Measurements from ENCODE around the gene EIF1AX. TPM values are rescaled to one million over a fixed set of nuclear protein-coding genes. Genes with fewer than 3 reads are reported as not detected.

EIF1AX gene
- polyA plus RNA-seq, 1 of the 3 experiments (the other 2 are of a cell fraction), result 18.2 TPM

DNA sequence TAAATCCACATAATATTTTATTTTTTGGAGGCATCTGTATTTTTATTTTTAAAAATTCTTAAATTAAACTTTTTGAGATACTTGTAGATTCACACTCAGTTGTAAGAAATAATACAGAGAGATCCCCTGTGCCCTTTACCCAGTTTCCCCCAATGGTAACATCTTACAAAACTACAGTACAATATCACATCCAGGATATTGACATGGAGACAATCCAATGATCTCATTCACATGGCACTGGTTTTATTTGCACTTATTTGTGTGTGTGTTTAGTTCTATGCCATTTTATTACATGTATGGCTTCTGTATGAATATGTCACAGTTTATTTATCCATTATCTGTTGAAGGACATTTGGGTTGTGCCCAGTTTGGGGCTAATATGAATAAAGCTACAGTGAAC, 35.5 kb upstream of the EIF1AX start (continued):
- TF ChIP-seq, protein P1, sequence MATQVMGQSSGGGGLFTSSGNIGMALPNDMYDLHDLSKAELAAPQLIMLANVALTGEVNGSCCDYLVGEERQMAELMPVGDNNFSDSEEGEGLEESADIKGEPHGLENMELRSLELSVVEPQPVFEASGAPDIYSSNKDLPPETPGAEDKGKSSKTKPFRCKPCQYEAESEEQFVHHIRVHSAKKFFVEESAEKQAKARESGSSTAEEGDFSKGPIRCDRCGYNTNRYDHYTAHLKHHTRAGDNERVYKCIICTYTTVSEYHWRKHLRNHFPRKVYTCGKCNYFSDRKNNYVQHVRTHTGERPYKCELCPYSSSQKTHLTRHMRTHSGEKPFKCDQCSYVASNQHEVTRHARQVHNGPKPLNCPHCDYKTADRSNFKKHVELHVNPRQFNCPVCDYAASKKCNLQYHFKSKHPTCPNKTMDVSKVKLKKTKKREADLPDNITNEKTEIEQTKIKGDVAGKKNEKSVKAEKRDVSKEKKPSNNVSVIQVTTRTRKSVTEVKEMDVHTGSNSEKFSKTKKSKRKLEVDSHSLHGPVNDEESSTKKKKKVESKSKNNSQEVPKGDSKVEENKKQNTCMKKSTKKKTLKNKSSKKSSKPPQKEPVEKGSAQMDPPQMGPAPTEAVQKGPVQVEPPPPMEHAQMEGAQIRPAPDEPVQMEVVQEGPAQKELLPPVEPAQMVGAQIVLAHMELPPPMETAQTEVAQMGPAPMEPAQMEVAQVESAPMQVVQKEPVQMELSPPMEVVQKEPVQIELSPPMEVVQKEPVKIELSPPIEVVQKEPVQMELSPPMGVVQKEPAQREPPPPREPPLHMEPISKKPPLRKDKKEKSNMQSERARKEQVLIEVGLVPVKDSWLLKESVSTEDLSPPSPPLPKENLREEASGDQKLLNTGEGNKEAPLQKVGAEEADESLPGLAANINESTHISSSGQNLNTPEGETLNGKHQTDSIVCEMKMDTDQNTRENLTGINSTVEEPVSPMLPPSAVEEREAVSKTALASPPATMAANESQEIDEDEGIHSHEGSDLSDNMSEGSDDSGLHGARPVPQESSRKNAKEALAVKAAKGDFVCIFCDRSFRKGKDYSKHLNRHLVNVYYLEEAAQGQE (IDR thresholded peaks at IDR 0.05; ENCODE audit: low read depth, low read length), result no peak
- TF ChIP-seq, protein P2, sequence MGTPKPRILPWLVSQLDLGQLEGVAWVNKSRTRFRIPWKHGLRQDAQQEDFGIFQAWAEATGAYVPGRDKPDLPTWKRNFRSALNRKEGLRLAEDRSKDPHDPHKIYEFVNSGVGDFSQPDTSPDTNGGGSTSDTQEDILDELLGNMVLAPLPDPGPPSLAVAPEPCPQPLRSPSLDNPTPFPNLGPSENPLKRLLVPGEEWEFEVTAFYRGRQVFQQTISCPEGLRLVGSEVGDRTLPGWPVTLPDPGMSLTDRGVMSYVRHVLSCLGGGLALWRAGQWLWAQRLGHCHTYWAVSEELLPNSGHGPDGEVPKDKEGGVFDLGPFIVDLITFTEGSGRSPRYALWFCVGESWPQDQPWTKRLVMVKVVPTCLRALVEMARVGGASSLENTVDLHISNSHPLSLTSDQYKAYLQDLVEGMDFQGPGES (IDR thresholded peaks at IDR 0.05; ENCODE audit: low read depth, low read length), result no peak
- TF ChIP-seq NFIC (IDR thresholded peaks at IDR 0.05; ENCODE audit: borderline replicate concordance) (no peak), MEF2A (IDR thresholded peaks at IDR 0.05; ENCODE audit: borderline replicate concordance, low read depth) (no peak), GATA2 (CRISPR knock-in tag; IDR thresholded peaks at IDR 0.05) (no peak)

DNA sequence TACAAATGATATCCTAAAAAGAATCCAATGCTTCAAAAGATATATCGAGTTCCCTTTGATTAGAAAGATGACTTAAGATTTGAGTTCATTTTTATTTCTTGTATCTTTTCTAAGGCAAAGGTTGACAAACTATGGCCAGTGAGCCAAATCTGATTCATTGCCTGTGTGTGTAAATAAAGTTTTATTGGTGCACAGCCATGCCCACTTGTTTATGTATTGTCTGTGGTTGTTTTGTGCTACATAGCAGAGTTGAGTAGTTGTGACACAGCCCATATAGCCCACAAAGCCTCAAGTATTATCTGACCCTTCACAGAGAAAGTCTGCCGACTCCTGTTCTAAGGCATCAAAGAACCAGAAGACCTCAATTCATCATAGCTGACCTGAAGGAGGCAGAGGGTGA, 32.2 kb upstream of the EIF1AX start:
- Histone ChIP-seq H2AFZ (ENCODE audit: low read depth) (no peak overlapping the region), H3K27ac (ENCODE audit: low read depth in 2 of 2, low read length in 1 of 2) (no peak overlapping the region), H3F3A (replicated peaks; ENCODE audit: insufficient read depth) (no peaks in the 10 kb centered on the region), H3K9me2 (no peaks in the 10 kb centered on the region), H3K36me3 (replicated peaks in 1 of 2; ENCODE audit: control insufficient read depth in 1 of 2, insufficient read depth in 2 of 2, low read length in 1 of 2) (peaks cover 30 to 46% of the 10 kb centered on the region in 2 experiments), H3K9ac (no peak overlapping the region), H3K4me2 (no peak overlapping the region), H3K79me2 (ENCODE audit: insufficient read depth) (no peaks in the 10 kb centered on the region), H3K4me1 (ENCODE audit: control insufficient read depth in 1 of 2, insufficient read depth in 2 of 2, low read depth in 1 of 2, low read length in 1 of 2) (no peaks in the 10 kb centered on the region), H3K9me3 (no peaks in the 10 kb centered on the region), H3K27me3 (ENCODE audit: insufficient read depth) (no peaks in the 10 kb centered on the region), H4K20me1 (ENCODE audit: insufficient read depth) (no peaks in the 10 kb centered on the region), H3K4me3 (ENCODE audit: low read depth in 2 of 2, low read length in 1 of 2) (no peak overlapping the region)
- DNase-seq, result no peak
- TF ChIP-seq, protein P1 (IDR thresholded peaks at IDR 0.05; ENCODE audit: low read depth, low read length), result no peak
- TF ChIP-seq TEAD4 (IDR thresholded peaks at IDR 0.05; ENCODE audit: borderline replicate concordance, insufficient read depth) (no peak), EP300 (IDR thresholded peaks at IDR 0.05; ENCODE audit: borderline replicate concordance in 1 of 2, low read depth in 1 of 2, low read length in 1 of 2) (no peak), RAD21 (IDR thresholded peaks at IDR 0.05; ENCODE audit: low read length) (no peak), MXI1 (IDR thresholded peaks at IDR 0.05; ENCODE audit: low read depth, low read length) (no peak), FOSL2 (IDR thresholded peaks at IDR 0.05; ENCODE audit: borderline replicate concordance, low read depth) (no peak), FOXJ3 (CRISPR knock-in tag; IDR thresholded peaks at IDR 0.05) (no peak), MEF2A (IDR thresholded peaks at IDR 0.05; ENCODE audit: borderline replicate concordance, low read depth) (no peak), ELF1 (IDR thresholded peaks at IDR 0.05) (no peak), SIN3A (IDR thresholded peaks at IDR 0.05; ENCODE audit: borderline replicate concordance, low read depth, low read length) (no peak), CHD2 (IDR thresholded peaks at IDR 0.05; ENCODE audit: low read length, partially characterized antibody) (no peak)
- TF ChIP-seq, protein P3, sequence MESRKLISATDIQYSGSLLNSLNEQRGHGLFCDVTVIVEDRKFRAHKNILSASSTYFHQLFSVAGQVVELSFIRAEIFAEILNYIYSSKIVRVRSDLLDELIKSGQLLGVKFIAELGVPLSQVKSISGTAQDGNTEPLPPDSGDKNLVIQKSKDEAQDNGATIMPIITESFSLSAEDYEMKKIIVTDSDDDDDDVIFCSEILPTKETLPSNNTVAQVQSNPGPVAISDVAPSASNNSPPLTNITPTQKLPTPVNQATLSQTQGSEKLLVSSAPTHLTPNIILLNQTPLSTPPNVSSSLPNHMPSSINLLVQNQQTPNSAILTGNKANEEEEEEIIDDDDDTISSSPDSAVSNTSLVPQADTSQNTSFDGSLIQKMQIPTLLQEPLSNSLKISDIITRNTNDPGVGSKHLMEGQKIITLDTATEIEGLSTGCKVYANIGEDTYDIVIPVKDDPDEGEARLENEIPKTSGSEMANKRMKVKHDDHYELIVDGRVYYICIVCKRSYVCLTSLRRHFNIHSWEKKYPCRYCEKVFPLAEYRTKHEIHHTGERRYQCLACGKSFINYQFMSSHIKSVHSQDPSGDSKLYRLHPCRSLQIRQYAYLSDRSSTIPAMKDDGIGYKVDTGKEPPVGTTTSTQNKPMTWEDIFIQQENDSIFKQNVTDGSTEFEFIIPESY (IDR thresholded peaks at IDR 0.05; ENCODE audit: borderline replicate concordance, low read depth), result no peak
- TF ChIP-seq, protein P4, sequence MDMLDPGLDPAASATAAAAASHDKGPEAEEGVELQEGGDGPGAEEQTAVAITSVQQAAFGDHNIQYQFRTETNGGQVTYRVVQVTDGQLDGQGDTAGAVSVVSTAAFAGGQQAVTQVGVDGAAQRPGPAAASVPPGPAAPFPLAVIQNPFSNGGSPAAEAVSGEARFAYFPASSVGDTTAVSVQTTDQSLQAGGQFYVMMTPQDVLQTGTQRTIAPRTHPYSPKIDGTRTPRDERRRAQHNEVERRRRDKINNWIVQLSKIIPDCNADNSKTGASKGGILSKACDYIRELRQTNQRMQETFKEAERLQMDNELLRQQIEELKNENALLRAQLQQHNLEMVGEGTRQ (IDR thresholded peaks at IDR 0.05; ENCODE audit: borderline replicate concordance, low read depth, low read length), result no peak
- WGBS (ENCODE audit: low lambda C conversion rate), result 53% methylated on average over 2 of the region's 2 CpGs
- ChIA-PET CTCF (no interaction called here), POLR2A (no interaction called here)
